ENCODE measurements around the gene SLC2A4. TPM values are rescaled to one million over a fixed set of nuclear protein-coding genes. Genes with fewer than 3 reads are reported as not detected.

Gene SLC2A4
- total RNA-seq, 5 donors from 2014 or later (not counting 1 experiment from before 2014, with no cell fraction given), result 0.06 TPM; not detected in 4

DNA sequence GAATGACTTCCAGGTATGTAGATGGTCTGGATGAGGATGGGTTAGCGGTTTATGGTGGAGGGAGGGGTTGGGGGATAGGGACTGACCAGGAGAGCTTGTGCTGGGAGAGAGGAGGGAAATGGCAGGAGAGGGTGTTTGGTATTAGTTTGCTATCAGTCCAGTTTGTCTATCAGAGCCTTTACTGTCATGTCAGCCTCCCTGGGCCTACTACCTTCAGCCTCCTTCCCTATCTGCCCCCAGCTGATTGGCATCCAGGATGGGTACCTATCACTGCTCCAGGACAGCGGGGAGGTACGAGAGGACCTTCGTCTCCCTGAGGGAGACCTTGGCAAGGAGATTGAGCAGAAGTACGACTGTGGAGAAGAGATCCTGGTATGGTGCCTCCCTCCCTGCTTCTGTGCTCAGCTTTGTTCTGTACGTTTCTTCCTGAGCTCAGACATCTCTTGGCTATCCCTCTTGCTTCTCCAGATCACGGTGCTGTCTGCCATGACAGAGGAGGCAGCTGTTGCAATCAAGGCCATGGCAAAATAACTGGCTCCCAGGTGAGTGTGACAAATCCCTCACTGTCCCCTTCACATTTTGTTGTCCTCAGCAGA, 29.7 kb downstream of the SLC2A4 start:
- H3K27ac Mint-ChIP-seq, result peak overlapping the region; percentile 96 to 97
- H3K27ac ChIP-seq (ENCODE audit: low read length), result peak overlapping the region; percentile 98
- WGBS (ENCODE audit: insufficient coverage), result 63% methylated on average over 3 of the region's 7 CpGs
- peaks cover 47% of the 10 kb centered on the region for H3K36me3 Mint-ChIP-seq
- no peaks in the 10 kb centered on the region for H3K9me3 ChIP-seq
- H3K36me3 ChIP-seq (ENCODE audit: control insufficient read depth in 2 of 2, extremely low read depth in 1 of 2, insufficient read depth in 1 of 2, low read length in 1 of 2), result peaks cover 7 to 56% of the 10 kb centered on the region in 2 donors
- H3K27me3 Mint-ChIP-seq, result no peaks in the 10 kb centered on the region
- ATAC-seq (replicated peaks in 1 of 4) (no peak), DNase-seq (no peak)
- H3K4me3 ChIP-seq (ENCODE audit: control insufficient read depth in 1 of 2, extremely low read depth in 1 of 2, low read length in 1 of 2), result no peak overlapping the region
- H3K4me3 Mint-ChIP-seq, result peak overlapping the region in 2 of 3 donors; percentile 80 to 96
- ChIA-PET CTCF (interaction anchor here in 1 of 2 donors (1.1 kb wide), 1 partner anchor 265 kb away, joined by 3 read pairs; no protein-coding TSS in a partner anchor), POLR2A (interaction anchor here in 1 of 2 donors (0.7 kb wide), 1 partner anchor 34 kb away, joined by 3 read pairs; no protein-coding TSS in a partner anchor)
- peaks cover 24 to 78% of the 10 kb centered on the region in 2 experiments for H3K4me1 ChIP-seq (ENCODE audit: control insufficient read depth in 1 of 2, extremely low read depth in 1 of 2, insufficient read depth in 2 of 2, low read length in 2 of 2)
- no peaks in the 10 kb centered on the region for H3K9me3 Mint-ChIP-seq
- no peaks in the 10 kb centered on the region for H3K27me3 ChIP-seq (replicated peaks in 1 of 2; ENCODE audit: control insufficient read depth in 2 of 2, extremely low read depth in 1 of 2, insufficient read depth in 2 of 2, low read length in 1 of 2)
- H3K4me1 Mint-ChIP-seq, result peaks cover 65 to 73% (median 69%) of the 10 kb centered on the region in 3 donors

GRCh38 chr17:7312432-7313087, 31.0 kb downstream of the SLC2A4 start:
- H3K27me3 ChIP-seq (replicated peaks in 1 of 2; ENCODE audit: control insufficient read depth in 2 of 2, extremely low read depth in 1 of 2, insufficient read depth in 2 of 2, low read length in 1 of 2), result no peaks in the 10 kb centered on the region
- ATAC-seq (replicated peaks in 1 of 4) (no peak), DNase-seq (no peak)
- no peaks in the 10 kb centered on the region for H3K9me3 ChIP-seq
- peak overlapping the region; percentile 55 to 91 for H3K27ac Mint-ChIP-seq
- H3K27ac ChIP-seq (ENCODE audit: low read length), result peak overlapping the region; percentile 13
- WGBS (ENCODE audit: insufficient coverage), result no CpG with 5 or more reads among the region's 7 CpGs
- no peak overlapping the region for H3K4me3 ChIP-seq (ENCODE audit: control insufficient read depth in 1 of 2, extremely low read depth in 1 of 2, low read length in 1 of 2)
- no peaks in the 10 kb centered on the region for H3K9me3 Mint-ChIP-seq
- CTCF ChIA-PET, result interaction anchor here in 1 of 2 donors (0.5 kb wide), 1 partner anchor 257 kb away, joined by 7 read pairs; no protein-coding TSS in a partner anchor
- peaks cover 51% of the 10 kb centered on the region for H3K36me3 Mint-ChIP-seq
- peaks cover 22 to 75% of the 10 kb centered on the region in 2 experiments for H3K4me1 ChIP-seq (ENCODE audit: control insufficient read depth in 1 of 2, extremely low read depth in 1 of 2, insufficient read depth in 2 of 2, low read length in 2 of 2)
- POLR2A ChIA-PET, result interaction anchor here in 1 of 2 donors (0.6 kb wide), 2 partner anchors 31 to 297 kb away, joined by 3 to 6 read pairs; partner anchors contain the start of gene SLC2A4
- H3K27me3 Mint-ChIP-seq, result no peaks in the 10 kb centered on the region
- peak overlapping the region; percentile 21 to 84 (median 80) for H3K4me3 Mint-ChIP-seq
- peaks cover 7 to 65% of the 10 kb centered on the region in 2 donors for H3K36me3 ChIP-seq (ENCODE audit: control insufficient read depth in 2 of 2, extremely low read depth in 1 of 2, insufficient read depth in 1 of 2, low read length in 1 of 2)
- peaks cover 66 to 72% (median 70%) of the 10 kb centered on the region in 3 donors for H3K4me1 Mint-ChIP-seq

DNA sequence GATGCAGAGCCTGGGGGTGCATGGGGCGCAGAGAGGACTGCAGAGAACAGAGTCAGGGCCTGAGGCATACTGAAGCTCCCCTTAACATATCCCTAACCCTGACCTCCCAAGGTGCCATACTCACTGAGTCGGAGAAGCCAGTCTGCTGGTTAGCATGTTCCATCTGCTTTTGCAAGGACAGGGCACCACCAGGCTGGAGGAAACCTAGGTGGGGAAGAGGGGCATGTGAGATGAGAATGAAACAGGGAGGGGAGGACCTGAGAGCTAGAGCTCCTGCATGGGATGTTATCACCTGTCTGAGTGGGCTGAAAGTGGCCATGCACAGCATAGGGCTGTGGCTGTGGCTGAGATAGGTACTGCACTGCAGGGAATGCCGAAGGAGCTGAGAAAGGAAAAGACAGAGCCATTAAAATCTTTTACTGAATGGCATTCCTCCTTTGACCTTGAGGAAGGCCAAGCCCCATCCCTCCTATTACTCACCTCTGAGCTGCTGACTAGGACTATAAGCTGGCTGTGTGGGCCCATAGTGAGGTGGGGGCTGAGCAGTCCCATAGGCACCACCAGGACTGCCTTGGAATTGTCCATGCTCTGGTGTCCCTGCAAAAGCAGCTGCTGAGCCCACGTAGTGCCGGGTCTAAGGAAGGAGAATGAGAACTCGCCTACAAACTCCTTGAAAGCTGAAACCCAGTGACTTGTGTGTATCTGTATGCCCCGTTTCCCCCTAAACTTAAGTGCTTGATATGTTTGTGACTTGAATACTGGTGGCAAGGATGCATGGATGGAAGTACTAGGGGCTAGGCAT, 31.8 kb downstream of the SLC2A4 start:
- ATAC-seq (replicated peaks in 1 of 4), result no peak
- no peak for DNase-seq
- Mint-ChIP-seq H3K27ac (peak overlapping the region; percentile 51 to 91), H3K9me3 (no peaks in the 10 kb centered on the region), H3K4me3 (peak overlapping the region; percentile 80 to 84 (median 80)), H3K27me3 (no peaks in the 10 kb centered on the region), H3K4me1 (peaks cover 66 to 72% (median 70%) of the 10 kb centered on the region in 3 donors), H3K36me3 (peaks cover 55% of the 10 kb centered on the region)
- Histone ChIP-seq H3K36me3 (ENCODE audit: control insufficient read depth in 2 of 2, extremely low read depth in 1 of 2, insufficient read depth in 1 of 2, low read length in 1 of 2) (peaks cover 13 to 72% of the 10 kb centered on the region in 2 donors), H3K4me3 (ENCODE audit: control insufficient read depth in 1 of 2, extremely low read depth in 1 of 2, low read length in 1 of 2) (no peak overlapping the region), H3K4me1 (ENCODE audit: control insufficient read depth in 1 of 2, extremely low read depth in 1 of 2, insufficient read depth in 2 of 2, low read length in 2 of 2) (peaks cover 22 to 73% of the 10 kb centered on the region in 2 experiments), H3K9me3 (no peaks in the 10 kb centered on the region), H3K27me3 (replicated peaks in 1 of 2; ENCODE audit: control insufficient read depth in 2 of 2, extremely low read depth in 1 of 2, insufficient read depth in 2 of 2, low read length in 1 of 2) (no peaks in the 10 kb centered on the region), H3K27ac (ENCODE audit: low read length) (peak overlapping the region; percentile 25)
- CTCF ChIA-PET, result interaction anchor here in 1 of 2 donors (0.5 kb wide), 1 partner anchor 256 kb away, joined by 7 read pairs; no protein-coding TSS in a partner anchor
- 88% methylated on average over 4 of the region's 7 CpGs for WGBS (ENCODE audit: insufficient coverage)
- POLR2A ChIA-PET, result interaction anchor here in 1 of 2 donors (0.6 kb wide), 1 partner anchor 298 kb away, joined by 3 read pairs; no protein-coding TSS in a partner anchor

- peaks cover 21 to 65% of the 10 kb centered on the region in 2 experiments for H3K4me1 ChIP-seq (ENCODE audit: control insufficient read depth in 1 of 2, extremely low read depth in 1 of 2, insufficient read depth in 2 of 2, low read length in 2 of 2)
- peaks cover 62 to 67% (median 67%) of the 10 kb centered on the region in 3 donors for H3K4me1 Mint-ChIP-seq
- no peak for DNase-seq
- H3K36me3 ChIP-seq (ENCODE audit: control insufficient read depth in 2 of 2, extremely low read depth in 1 of 2, insufficient read depth in 1 of 2, low read length in 1 of 2), result peaks cover 19 to 80% of the 10 kb centered on the region in 2 donors
- no peak for ATAC-seq (replicated peaks in 1 of 4)
- 0% methylated on average over 2 of the region's 9 CpGs for WGBS (ENCODE audit: insufficient coverage)
- peaks cover 54% of the 10 kb centered on the region for H3K36me3 Mint-ChIP-seq
- no peaks in the 10 kb centered on the region for H3K9me3 ChIP-seq
- peak overlapping the region; percentile 78 to 79 for H3K4me3 ChIP-seq (ENCODE audit: control insufficient read depth in 1 of 2, extremely low read depth in 1 of 2, low read length in 1 of 2)
- H3K27me3 Mint-ChIP-seq, result no peaks in the 10 kb centered on the region
- peak overlapping the region; percentile 70 for H3K27ac ChIP-seq (ENCODE audit: low read length)
- H3K4me3 Mint-ChIP-seq, result peak overlapping the region; percentile 80 to 84 (median 80)
- peak overlapping the region; percentile 87 to 91 for H3K27ac Mint-ChIP-seq
- no peaks in the 10 kb centered on the region for H3K9me3 Mint-ChIP-seq
- no peaks in the 10 kb centered on the region for H3K27me3 ChIP-seq (replicated peaks in 1 of 2; ENCODE audit: control insufficient read depth in 2 of 2, extremely low read depth in 1 of 2, insufficient read depth in 2 of 2, low read length in 1 of 2)
- CTCF ChIA-PET, result no interaction called here
- POLR2A ChIA-PET, result interaction anchor here (0.6 kb wide), 2 partner anchors 58 to 95 kb away, joined by 3 to 7 read pairs; no protein-coding TSS in a partner anchor
These were observed 32.6 kb downstream of the SLC2A4 start for GRCh38 chr17:7313890-7314718.

DNA sequence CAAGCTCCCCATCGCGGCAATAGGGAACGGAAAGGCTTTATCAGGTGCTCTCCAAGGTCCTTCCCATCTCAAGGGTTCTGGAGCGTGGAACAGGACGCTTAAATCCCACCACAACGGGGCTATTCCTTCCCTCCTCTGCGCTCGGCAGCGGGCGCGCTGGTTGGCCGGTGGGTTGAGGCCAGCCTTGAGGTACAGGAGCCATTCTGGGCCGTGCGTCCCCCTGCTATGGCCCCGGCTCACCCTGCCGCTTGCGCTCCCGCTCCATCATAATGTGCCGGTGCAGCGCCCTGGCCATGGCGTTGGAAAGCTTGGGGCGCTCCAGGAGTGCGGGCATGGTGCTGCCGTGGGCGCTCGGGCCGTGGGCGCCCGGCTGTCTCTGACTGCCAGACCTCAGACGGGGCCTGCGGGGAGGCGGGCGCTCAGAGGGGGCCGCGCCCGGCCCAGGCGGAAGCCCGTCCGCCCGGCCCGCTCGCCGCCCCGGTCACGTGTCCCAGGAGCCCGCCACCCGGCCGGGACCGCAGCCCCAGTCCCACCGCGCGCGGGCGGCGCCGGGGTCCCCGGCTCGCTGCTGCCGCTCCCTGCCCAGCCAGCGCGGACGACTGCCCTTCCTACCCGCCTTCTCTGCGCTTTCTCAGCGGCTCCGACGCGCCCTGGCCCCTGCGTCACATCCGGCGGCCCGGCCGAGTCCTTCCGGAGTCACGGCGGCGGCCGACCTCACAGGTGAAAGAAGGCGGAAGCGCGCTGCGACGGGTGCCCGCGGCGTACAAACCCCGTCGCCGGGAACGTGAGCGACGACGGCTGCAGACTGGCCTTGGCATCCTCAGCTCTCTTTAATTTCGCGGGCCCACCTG, 33.4 kb downstream of the SLC2A4 start, which contains the start of gene GPS2:
TSS of gene GPS2 (minus strand) at position 642 of the 851 bp plus-strand sequence. CDS start at position 334, 308 bp downstream.
- H3K36me3 Mint-ChIP-seq, result peaks cover 46% of the 10 kb centered on the region
- H3K36me3 ChIP-seq (ENCODE audit: control insufficient read depth in 2 of 2, extremely low read depth in 1 of 2, insufficient read depth in 1 of 2, low read length in 1 of 2), result peaks cover 14 to 72% of the 10 kb centered on the region in 2 donors

More for the DNA sequence above, 33.4 kb downstream of the SLC2A4 start, which contains the start of gene GPS2:
- ChIA-PET CTCF (interaction anchor here in 1 of 2 donors (1.9 kb wide), 1 partner anchor 15 kb away, joined by 8 read pairs; the partner anchor contains the start of gene NEURL4), POLR2A (interaction anchor here (0.6 kb wide), 3 partner anchors 57 to 96 kb away, joined by 3 to 7 read pairs (median 3); partner anchors contain the start of gene TMEM256 (in 1 of the 2))
- WGBS (ENCODE audit: insufficient coverage), result under 1% methylated on average over 91 of the region's 95 CpGs
- DNase-seq (peak; percentile 87 to 97 (median 94)), ATAC-seq (replicated peaks in 1 of 4) (peak; percentile 85 to 89 (median 88))
- Histone ChIP-seq H3K4me3 (ENCODE audit: control insufficient read depth in 1 of 2, extremely low read depth in 1 of 2, low read length in 1 of 2) (peak within 1 kb of the TSS; percentile 78 to 79), H3K4me1 (ENCODE audit: control insufficient read depth in 1 of 2, extremely low read depth in 1 of 2, insufficient read depth in 2 of 2, low read length in 2 of 2) (peaks cover 12 to 56% of the 10 kb centered on the region in 2 experiments), H3K27me3 (replicated peaks in 1 of 2; ENCODE audit: control insufficient read depth in 2 of 2, extremely low read depth in 1 of 2, insufficient read depth in 2 of 2, low read length in 1 of 2) (no peaks in the 10 kb centered on the region), H3K9me3 (no peaks in the 10 kb centered on the region), H3K27ac (ENCODE audit: low read length) (peak within 1 kb of the TSS; percentile 88)
- Mint-ChIP-seq H3K4me1 (peaks cover 54 to 59% (median 58%) of the 10 kb centered on the region in 3 donors), H3K27ac (peak within 1 kb of the TSS; percentile 91 to 93), H3K4me3 (peak within 1 kb of the TSS; percentile 80 to 93 (median 80)), H3K27me3 (no peaks in the 10 kb centered on the region), H3K9me3 (no peaks in the 10 kb centered on the region)

Data from T-cell (primary cell).